GM12801 (cell line): ENCODE measurements around the gene ISY1.

Experiments
- CTCF ChIP-seq: IDR thresholded peaks from one replicate; pipeline ENCODE4 v1.5.1; 2011; ENCODE audit warnings: control low read depth; ENCODE audit not compliant: insufficient read length; ENCODE audit errors: extremely low read depth

ISY1 gene

GRCh38 chr3:129100274-129100673 lies 60.6 kb downstream of the ISY1 start:
- no peak for TF ChIP-seq CTCF

GRCh38 chr3:129095285-129095684 lies 65.6 kb downstream of the ISY1 start:
- no peak for TF ChIP-seq CTCF

- TF ChIP-seq CTCF = no peak
These were observed 73.6 kb downstream of the ISY1 start for GRCh38 chr3:129087138-129087702.

GRCh38 chr3:129085818-129086217 lies 75.0 kb downstream of the ISY1 start:
- TF ChIP-seq CTCF = no peak

- no peak for TF ChIP-seq CTCF
These were observed 75.6 kb downstream of the ISY1 start for GRCh38 chr3:129085165-129085715.

- no peak for TF ChIP-seq CTCF
These were observed 76.4 kb downstream of the ISY1 start for GRCh38 chr3:129084501-129084900.

- no peak for TF ChIP-seq CTCF
These were observed 78.8 kb downstream of the ISY1 start for GRCh38 chr3:129082026-129082425.
